HCT116 (cell line): ENCODE data around the gene MSH6. TPM values are rescaled to one million over a fixed set of nuclear protein-coding genes. Genes with fewer than 3 reads are reported as not detected.
"Not testable (repeated sequence)": the region's sequence is repeated elsewhere in the genome, so short reads cannot be mapped to it uniquely, and the experiment has no call there.

Source experiments
- ATAC-seq: fragments of 200-7000 bp; cut with Tn5 transposase; 2 replicates; pipeline ENCODE4 v1.9.1; 2020; ENCODE audit warnings: mild to moderate bottlenecking, moderate library complexity
- BruUV-seq: library from RNA; stranded (reverse); fragments of 400-500 nt; replicated peaks from 2 replicates; lab custom pipeline; 2021; lab: Mats Ljungman, UMichigan
- CTCF ChIA-PET: fragments of 300-600 bp; sonication (Branson Sonifier 250); formaldehyde crosslinking; loops from one replicate; lab custom pipeline; 2021; ENCODE audit warnings: antibody characterized with exemption; lab: Charles Lee
- POLR2A ChIA-PET: fragments of 300-600, 350-600 bp; sonication (Branson Sonifier 250); formaldehyde crosslinking; loops from one replicate; lab custom pipeline; 2021; ENCODE audit warnings: antibody characterized with exemption; lab: Charles Lee
- RAD21 ChIA-PET, 2 experiments: fragments of 300-600 bp; sonication (Branson Sonifier 250); formaldehyde crosslinking; loops; one replicate each; lab custom pipeline; 2023; ENCODE audit warnings: low total read pairs in 2 of 2; ENCODE audit not compliant: uncharacterized antibody in 2 of 2, unreplicated experiment in 2 of 2, low non-redundant PET in 1 of 2; lab: Charles Lee
- DNase-seq: peaks from one replicate; pipeline ENCODE4 v3.0.0-alpha.2; 2010; ENCODE audit warnings: low read depth, low spot score
- H2AFZ ChIP-seq: fragments of 200-600 bp; shearing (Covaris generic), sonication (generic); 2 replicates; pipeline ENCODE4 v1.6.1; 2017; ENCODE audit warnings: low read depth, mixed run types, mixed read lengths, antibody characterized with exemption, low read length; ENCODE audit not compliant: poor library complexity, severe bottlenecking
- H3K27ac ChIP-seq: 2 replicates; pipeline ENCODE4 v1.5.1; 2012; ENCODE audit warnings: low read depth, low read length
- H3K27me3 ChIP-seq: fragments of 200-600 bp; sonication (generic); 2 replicates; pipeline ENCODE4 v1.6.1; 2016; ENCODE audit warnings: mixed run types, low read length, mixed read lengths; ENCODE audit not compliant: insufficient read depth
- H3K36me3 ChIP-seq, 2 experiments: fragments of 200-500 bp in 1 of 2; fragments of 200-600 bp in 1 of 2; sonication (Bioruptor generic) in 1 of 2; sonication (generic) in 1 of 2; 2 replicates each; pipeline versions ENCODE4 v1.5.1 to v1.6.1; 2014 to 2016; ENCODE audit warnings: low read length in 2 of 2, inconsistent platforms in 1 of 2, mixed read lengths in 1 of 2, mixed run types in 1 of 2; ENCODE audit not compliant: insufficient read depth in 2 of 2, control insufficient read depth in 1 of 2
- H3K4me1 ChIP-seq, 2 experiments: fragments of 200-600 bp in 1 of 2; sonication (generic) in 1 of 2; 2 replicates each; pipeline versions ENCODE4 v1.5.1 to v1.6.1; 2012 to 2017; ENCODE audit warnings: low read length in 2 of 2, inconsistent platforms in 1 of 2, mild to moderate bottlenecking in 1 of 2, mixed read lengths in 1 of 2, mixed run types in 1 of 2, moderate library complexity in 1 of 2; ENCODE audit not compliant: insufficient read depth in 2 of 2, control insufficient read depth in 1 of 2
- H3K4me2 ChIP-seq: fragments of 200-600 bp; sonication (generic); 2 replicates; pipeline ENCODE4 v1.6.1; 2017; ENCODE audit warnings: mixed run types, low read length, mixed read lengths
- H3K4me3 ChIP-seq, 2 experiments: fragments of 200-600 bp in 1 of 2; sonication (generic) in 1 of 2; replicated peaks in 1 of 2; 2 replicates each; pipeline ENCODE4 v1.5.1; 2011 to 2016; ENCODE audit warnings: low read length in 2 of 2, control low read depth in 1 of 2, low read depth in 1 of 2, mild to moderate bottlenecking in 1 of 2, mixed read lengths in 1 of 2, mixed run types in 1 of 2
- H3K79me2 ChIP-seq: fragments of 200-600 bp; sonication (generic); 2 replicates; pipeline ENCODE4 v1.6.1; 2017; ENCODE audit warnings: mild to moderate bottlenecking, mixed run types, low read length, moderate library complexity, mixed read lengths; ENCODE audit not compliant: insufficient read depth
- H3K9ac ChIP-seq: fragments of 200-600 bp; sonication (generic); 2 replicates; pipeline ENCODE4 v1.6.1; 2016; ENCODE audit warnings: low read length, mixed read lengths
- H3K9me2 ChIP-seq: fragments of 200-600 bp; sonication (generic), shearing (Covaris generic); 2 replicates; pipeline ENCODE4 v1.6.1; 2017; ENCODE audit warnings: mixed run types, mild to moderate bottlenecking, moderate library complexity; ENCODE audit not compliant: insufficient read depth
- H3K9me3 ChIP-seq, 2 experiments: fragments of 200-500 bp in 1 of 2; fragments of 200-600 bp in 1 of 2; sonication (Bioruptor generic) in 1 of 2; sonication (generic) in 1 of 2; 2 replicates each; pipeline ENCODE4 v1.6.1; 2014 to 2017; ENCODE audit warnings: low read length in 2 of 2, mixed read lengths in 2 of 2, inconsistent platforms in 1 of 2, low read depth in 1 of 2, mild to moderate bottlenecking in 1 of 2, mixed run types in 1 of 2, moderate library complexity in 1 of 2; ENCODE audit not compliant: control insufficient read depth in 1 of 2, insufficient read depth in 1 of 2
- H4K20me1 ChIP-seq: fragments of 200-600 bp; sonication (generic), shearing (Covaris generic); 2 replicates; pipeline ENCODE4 v1.6.1; 2017; ENCODE audit warnings: mixed run types, mild to moderate bottlenecking, moderate library complexity; ENCODE audit not compliant: insufficient read depth
- intact Hi-C: fragments of 100-400 bp; cut with micrococcal nuclease; formaldehyde crosslinking; loops from 2 replicates; pipeline ENCODE4 v1.10.0; 2022
- total RNA-seq: library from RNA; stranded (reverse); gene quantifications from one replicate; pipeline ENCODE4 v1.2.1, GENCODE V29; 2021; ENCODE audit not compliant: unreplicated experiment

Gene MSH6
- total RNA-seq, 1 experiment from 2014 or later = 71.2 TPM

DNA sequence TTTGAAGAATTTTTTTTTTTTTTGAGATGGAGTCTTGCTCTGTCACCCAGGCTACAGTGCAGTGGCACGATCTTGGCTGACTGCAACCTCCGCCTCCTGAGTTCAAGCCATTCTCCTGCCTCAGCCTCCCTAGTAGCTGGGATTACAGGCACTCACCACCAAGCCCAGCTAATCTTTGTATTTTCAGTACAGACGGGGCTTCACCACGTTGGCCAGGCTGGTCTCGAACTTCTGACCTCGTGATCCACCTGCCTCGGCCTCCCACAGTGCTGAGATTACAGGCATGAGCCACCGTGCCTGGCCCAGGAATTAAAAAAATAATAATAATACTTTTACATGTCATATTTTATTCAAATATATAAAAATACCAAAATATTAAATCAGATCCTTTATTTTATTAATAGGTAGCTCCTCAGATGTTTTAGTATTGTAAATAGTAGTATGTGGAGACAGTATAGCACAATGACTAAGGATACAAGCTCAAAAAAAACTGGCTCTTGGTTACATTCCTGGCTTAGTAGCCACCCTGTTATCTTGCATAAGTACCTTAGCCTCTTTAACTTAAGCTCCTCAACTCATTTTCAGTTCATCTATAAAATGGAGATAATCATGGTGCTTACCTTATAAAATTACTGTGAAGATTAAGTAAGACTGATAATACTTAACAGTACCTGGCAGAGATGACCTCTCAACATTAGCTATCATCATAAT, 70.3 kb downstream of the MSH6 start:
- H3K4me1 ChIP-seq, ATAC-seq, H4K20me1 ChIP-seq, H3K27ac ChIP-seq, intact Hi-C loops, H3K4me3 ChIP-seq, H3K9me3 ChIP-seq, H2AFZ ChIP-seq, H3K9me2 ChIP-seq, H3K4me2 ChIP-seq, H3K27me3 ChIP-seq, H3K36me3 ChIP-seq, RAD21 ChIA-PET, BruUV-seq, DNase-seq, CTCF ChIA-PET, POLR2A ChIA-PET, H3K9ac ChIP-seq: not testable (repeated sequence)
- peaks cover 84% of the 10 kb centered on the region for H3K79me2 ChIP-seq

Other genes with a start within 250 kb of the MSH6 start
- gene KCNK12, start 212.2 kb upstream of the MSH6 start, total RNA-seq = not detected
- 60.2 TPM for gene FBXO11, start 123.4 kb downstream of the MSH6 start, total RNA-seq